ENCODE results near the gene CNTNAP5.

DNA sequence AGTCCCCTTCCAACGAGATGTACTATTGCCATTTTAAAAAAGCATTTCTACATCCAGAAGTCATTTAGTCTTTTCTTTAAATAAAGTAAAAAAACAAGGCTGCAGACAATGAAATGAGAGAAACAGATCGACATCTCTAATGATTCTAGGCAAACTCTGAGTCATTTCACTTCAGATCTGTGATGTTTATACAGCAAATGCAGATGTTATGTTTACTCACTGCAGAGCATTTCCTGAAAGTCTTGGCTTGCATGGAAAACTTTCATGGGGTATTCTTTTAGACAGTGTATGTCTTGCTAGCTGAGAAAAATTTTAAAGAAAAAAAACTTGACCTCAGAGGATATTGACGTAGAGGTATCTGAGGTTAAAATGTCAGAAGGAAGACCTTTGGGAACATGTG is 797.4 kb downstream of the CNTNAP5 start:
- TF ChIP-seq POLR2A (IDR thresholded peaks at IDR 0.05), result no peak
- TF ChIP-seq, protein P1, sequence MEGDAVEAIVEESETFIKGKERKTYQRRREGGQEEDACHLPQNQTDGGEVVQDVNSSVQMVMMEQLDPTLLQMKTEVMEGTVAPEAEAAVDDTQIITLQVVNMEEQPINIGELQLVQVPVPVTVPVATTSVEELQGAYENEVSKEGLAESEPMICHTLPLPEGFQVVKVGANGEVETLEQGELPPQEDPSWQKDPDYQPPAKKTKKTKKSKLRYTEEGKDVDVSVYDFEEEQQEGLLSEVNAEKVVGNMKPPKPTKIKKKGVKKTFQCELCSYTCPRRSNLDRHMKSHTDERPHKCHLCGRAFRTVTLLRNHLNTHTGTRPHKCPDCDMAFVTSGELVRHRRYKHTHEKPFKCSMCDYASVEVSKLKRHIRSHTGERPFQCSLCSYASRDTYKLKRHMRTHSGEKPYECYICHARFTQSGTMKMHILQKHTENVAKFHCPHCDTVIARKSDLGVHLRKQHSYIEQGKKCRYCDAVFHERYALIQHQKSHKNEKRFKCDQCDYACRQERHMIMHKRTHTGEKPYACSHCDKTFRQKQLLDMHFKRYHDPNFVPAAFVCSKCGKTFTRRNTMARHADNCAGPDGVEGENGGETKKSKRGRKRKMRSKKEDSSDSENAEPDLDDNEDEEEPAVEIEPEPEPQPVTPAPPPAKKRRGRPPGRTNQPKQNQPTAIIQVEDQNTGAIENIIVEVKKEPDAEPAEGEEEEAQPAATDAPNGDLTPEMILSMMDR (IDR thresholded peaks at IDR 0.05), result no peak
